Fibroblast of the aortic adventitia (primary cell): ENCODE measurements around the gene TBCC. TPM values are rescaled to one million over a fixed set of nuclear protein-coding genes. Genes with fewer than 3 reads are reported as not detected.

Experiments
- DNase-seq: peaks from one replicate; pipeline ENCODE4 v3.0.0-alpha.2; 2010; ENCODE audit warnings: low read depth
- H3K4me3 ChIP-seq: 2 replicates; pipeline ENCODE4 v1.5.1; 2011; ENCODE audit warnings: low read depth, mild to moderate bottlenecking, control low read depth, low read length, moderate library complexity
- total RNA-seq: library from RNA; depleted of rRNA; stranded (reverse); fragments of >200 nt; gene quantifications from 2 replicates; pipeline ENCODE4 v1.2.3, GENCODE V29; 2012; ENCODE audit warnings: low replicate concordance
- TF ChIP-seq, protein P1 (sequence below): IDR thresholded peaks from 2 replicates; pipeline ENCODE4 v1.5.1; 2011; ENCODE audit warnings: mild to moderate bottlenecking, low read length, control low read depth, inconsistent platforms; ENCODE audit not compliant: insufficient read depth

TBCC gene
- total RNA-seq, 1 donor: 31.1 TPM

DNA sequence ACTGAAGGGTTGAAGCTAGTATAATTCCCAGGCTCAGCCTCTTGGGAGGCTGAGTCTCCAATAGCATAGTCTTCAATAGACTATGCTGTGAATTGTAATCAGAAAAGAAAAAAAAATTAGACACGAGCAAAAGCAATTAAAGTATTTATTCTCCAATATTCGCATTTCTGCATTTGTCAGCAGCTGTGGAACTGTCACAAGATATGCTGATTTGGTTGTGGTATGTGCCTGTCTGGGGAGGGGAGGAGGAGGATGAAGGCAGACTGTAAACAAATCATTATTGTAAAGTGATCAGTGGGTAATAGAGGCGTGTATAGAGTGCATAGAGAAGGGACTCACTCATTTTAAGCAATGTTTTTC, 25.8 kb upstream of the TBCC start:
- no peak for DNase-seq
- TF ChIP-seq, protein P1, sequence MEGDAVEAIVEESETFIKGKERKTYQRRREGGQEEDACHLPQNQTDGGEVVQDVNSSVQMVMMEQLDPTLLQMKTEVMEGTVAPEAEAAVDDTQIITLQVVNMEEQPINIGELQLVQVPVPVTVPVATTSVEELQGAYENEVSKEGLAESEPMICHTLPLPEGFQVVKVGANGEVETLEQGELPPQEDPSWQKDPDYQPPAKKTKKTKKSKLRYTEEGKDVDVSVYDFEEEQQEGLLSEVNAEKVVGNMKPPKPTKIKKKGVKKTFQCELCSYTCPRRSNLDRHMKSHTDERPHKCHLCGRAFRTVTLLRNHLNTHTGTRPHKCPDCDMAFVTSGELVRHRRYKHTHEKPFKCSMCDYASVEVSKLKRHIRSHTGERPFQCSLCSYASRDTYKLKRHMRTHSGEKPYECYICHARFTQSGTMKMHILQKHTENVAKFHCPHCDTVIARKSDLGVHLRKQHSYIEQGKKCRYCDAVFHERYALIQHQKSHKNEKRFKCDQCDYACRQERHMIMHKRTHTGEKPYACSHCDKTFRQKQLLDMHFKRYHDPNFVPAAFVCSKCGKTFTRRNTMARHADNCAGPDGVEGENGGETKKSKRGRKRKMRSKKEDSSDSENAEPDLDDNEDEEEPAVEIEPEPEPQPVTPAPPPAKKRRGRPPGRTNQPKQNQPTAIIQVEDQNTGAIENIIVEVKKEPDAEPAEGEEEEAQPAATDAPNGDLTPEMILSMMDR: no peak

DNA sequence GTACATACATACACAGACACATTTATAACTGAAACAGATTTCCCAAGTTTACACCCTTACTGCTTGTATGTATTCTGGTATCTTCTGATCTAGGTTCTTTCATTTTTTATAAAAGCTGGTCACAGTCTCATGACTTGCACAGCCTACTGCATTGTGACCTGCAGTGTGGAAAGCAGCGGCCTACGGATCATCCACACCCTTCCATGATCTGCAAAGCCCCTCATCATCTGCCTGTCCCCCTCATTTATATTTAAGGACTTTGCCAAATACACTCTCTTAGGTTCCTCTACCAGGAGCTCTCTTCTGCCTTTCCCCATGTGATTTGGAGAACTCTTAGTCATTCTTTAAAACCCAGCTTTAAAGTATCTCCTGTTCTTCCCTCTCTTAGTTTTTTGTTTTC, 23.9 kb upstream of the TBCC start:
- TF ChIP-seq, protein P1: no peak
- no peak for DNase-seq
- no peak overlapping the region for H3K4me3 ChIP-seq

More for the DNA sequence above, 25.8 kb upstream of the TBCC start:
- no peak overlapping the region for H3K4me3 ChIP-seq

DNA sequence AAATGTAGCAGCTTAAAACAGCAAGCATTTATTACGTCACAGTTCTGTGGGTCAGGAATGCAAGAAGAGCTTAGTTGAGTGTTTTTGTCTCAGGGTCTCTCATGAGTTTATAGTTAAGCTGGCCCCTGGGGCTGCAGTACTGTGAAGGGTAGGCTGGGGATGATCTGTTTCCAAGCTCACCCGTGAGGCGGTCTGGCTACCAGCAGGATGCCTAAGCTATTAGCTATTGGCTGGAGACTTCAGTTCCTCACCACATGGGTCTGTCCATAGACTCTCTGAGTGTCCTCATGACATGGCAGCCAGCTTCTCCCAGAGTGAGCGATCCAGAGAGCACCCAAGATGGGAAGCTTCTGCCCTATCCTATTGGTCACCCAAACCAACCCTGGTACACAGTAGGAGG, 23.1 kb upstream of the TBCC start:
- no peak overlapping the region for H3K4me3 ChIP-seq
- TF ChIP-seq, protein P1: no peak
- no peak for DNase-seq

DNA sequence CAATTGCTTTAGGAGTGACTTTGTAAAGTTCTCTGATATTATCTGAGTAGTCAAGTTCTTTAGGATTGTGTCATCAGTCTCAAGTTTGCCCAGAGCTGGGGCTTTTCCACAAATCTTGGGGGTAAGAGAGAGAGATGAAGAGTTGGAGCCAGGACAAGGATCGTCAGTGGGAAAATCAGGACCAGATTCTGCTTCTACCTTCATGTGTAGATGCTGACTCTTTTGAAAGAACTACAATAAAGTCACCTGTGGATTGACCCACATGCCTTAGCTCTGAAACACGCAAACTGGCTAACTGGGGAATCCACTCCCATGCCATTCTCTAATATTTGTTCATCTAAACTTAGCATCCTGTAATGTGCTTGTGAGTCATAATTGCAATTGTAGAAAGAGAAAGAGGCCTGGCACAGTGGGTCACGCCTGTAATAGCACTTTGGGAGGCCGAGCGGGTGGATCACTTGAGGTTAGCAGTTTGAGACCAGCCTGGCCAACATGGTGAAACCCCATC, 20.3 kb upstream of the TBCC start:
- H3K4me3 ChIP-seq: no peak overlapping the region
- TF ChIP-seq, protein P1: no peak
- DNase-seq: peak; percentile 64

DNA sequence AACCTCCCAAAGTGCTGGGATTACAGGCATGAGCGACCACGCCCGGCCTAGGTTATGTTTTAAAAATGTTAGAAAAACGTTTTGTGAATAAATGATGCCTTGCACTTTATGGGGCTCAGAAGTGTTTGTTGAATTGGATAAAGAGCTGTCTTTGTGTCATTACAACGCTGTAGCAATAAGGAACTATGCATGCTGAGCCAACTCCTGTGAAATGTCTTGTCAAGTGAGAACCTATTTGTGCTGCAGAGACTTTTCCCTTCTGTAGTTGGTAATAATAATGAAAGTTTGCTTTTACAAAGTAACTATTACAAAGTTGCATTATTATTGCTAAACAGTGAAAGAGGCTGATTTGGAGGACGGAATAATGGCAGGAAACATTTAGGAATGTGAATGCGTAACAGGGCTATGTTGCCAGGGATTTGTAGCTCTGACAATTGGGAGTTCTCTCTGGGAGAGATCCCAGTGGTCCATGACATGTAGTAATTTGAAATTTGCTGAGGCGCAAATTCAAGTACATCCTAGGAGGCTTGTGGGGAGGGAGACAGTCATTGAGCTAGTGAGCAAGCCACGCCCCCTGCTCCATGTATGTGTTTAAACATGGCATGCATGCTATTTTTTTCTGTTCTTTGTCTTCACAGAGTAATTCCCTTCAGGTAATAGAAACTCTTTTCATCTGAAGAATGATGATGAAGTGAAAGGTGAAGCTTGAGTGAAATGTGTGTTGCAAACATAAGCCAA, 19.2 kb upstream of the TBCC start:
- H3K4me3 ChIP-seq: no peak overlapping the region
- DNase-seq: peak; percentile 52
- TF ChIP-seq, protein P1: no peak

DNA sequence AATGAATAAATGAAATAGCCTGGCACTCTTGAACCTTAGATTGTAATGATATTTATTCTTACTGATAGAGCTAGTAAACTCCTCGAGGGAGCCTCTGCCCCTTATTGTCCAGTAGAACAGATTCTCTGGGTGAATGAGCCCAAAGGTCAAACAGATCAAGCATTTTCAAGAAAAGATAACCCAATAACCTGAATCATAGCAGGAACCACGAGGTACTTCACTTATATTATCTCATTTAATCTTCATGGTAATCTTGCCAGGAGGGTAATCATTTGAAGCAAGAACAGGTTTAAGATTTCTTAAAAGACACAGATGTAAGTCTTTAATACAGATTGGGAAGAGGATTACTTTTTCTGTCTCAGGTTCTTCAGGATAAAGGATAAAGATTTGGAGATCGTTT, 17.0 kb upstream of the TBCC start:
- TF ChIP-seq, protein P1: no peak
- no peak for DNase-seq
- no peak overlapping the region for H3K4me3 ChIP-seq
